Activated CD4-positive, alpha-beta T cell treated with anti-CD3 and anti-CD28 coated beads, Interleukin-2, amount 50 U/mL, for 16 hours (primary cell): ENCODE results near the gene ICAM2.
"Not testable (repeated sequence)": the region's sequence is repeated elsewhere in the genome, so short reads cannot be mapped to it uniquely, and the experiment has no call there.

Experiments
- DNase-seq: peaks from one replicate; pipeline ENCODE4 v3.0.0-alpha.2; 2020

The ICAM2 gene

GRCh38 chr17:63996430-63997182 is 23.8 kb downstream of the ICAM2 start:
- no peak for DNase-seq

- no peak for DNase-seq
Observed at GRCh38 chr17:63995626-63996025, 24.8 kb downstream of the ICAM2 start.

GRCh38 chr17:63993368-63993985 is 27.0 kb downstream of the ICAM2 start:
- no peak for DNase-seq

- no peak for DNase-seq
Observed at GRCh38 chr17:63991611-63992010, 28.8 kb downstream of the ICAM2 start.

GRCh38 chr17:63989622-63990345 is 30.6 kb downstream of the ICAM2 start:
- DNase-seq, result no peak

GRCh38 chr17:63988741-63989621 is 31.5 kb downstream of the ICAM2 start:
- DNase-seq, result no peak

- no peak for DNase-seq
Observed at GRCh38 chr17:63988127-63988478, 32.3 kb downstream of the ICAM2 start.

- DNase-seq, result no peak
Observed at GRCh38 chr17:63987221-63988126, 33.0 kb downstream of the ICAM2 start.

GRCh38 chr17:63986821-63987220 is 33.6 kb downstream of the ICAM2 start:
- no peak for DNase-seq

GRCh38 chr17:63985387-63986140 is 34.9 kb downstream of the ICAM2 start:
- DNase-seq, result no peak

GRCh38 chr17:63984651-63985386 is 35.6 kb downstream of the ICAM2 start:
- DNase-seq, result peak; percentile 79

- no peak for DNase-seq
Observed at GRCh38 chr17:63984236-63984635, 36.2 kb downstream of the ICAM2 start.

GRCh38 chr17:63983320-63983719 is 37.1 kb downstream of the ICAM2 start:
- DNase-seq, result no peak

- not testable (repeated sequence) for DNase-seq
Observed at GRCh38 chr17:63982641-63983040, 37.8 kb downstream of the ICAM2 start.

- no peak for DNase-seq
Observed at GRCh38 chr17:63978272-63979200, 41.9 kb downstream of the ICAM2 start.

GRCh38 chr17:63976702-63977101 is 43.7 kb downstream of the ICAM2 start:
- no peak for DNase-seq

- DNase-seq, result no peak
Observed at GRCh38 chr17:63975541-63976092, 44.8 kb downstream of the ICAM2 start.

- no peak for DNase-seq
Observed at GRCh38 chr17:63974594-63975192, 45.7 kb downstream of the ICAM2 start.
